HG03442 (cell line): ENCODE data around the gene ARIH2.
A peak's percentile ranks its signal among the peaks of the same experiment; 100 is the strongest.
"Not testable (repeated sequence)": the region's sequence is repeated elsewhere in the genome, so short reads cannot be mapped to it uniquely, and the experiment has no call there.

Experiments
- ATAC-seq: cut with Tn5 transposase; IDR thresholded peaks from one replicate; pipeline ENCODE4 v1.9.1; 2021; ENCODE audit warnings: mild to moderate bottlenecking, moderate library complexity; ENCODE audit not compliant: unreplicated experiment

Gene ARIH2

GRCh38 chr3:48918388-48919214, at the start of gene ARIH2:
ARIH2 (plus strand) TSS chr3:48918842; CDS start chr3:48927559, 8,717 bp downstream.
- ATAC-seq, result peak; percentile 73

GRCh38 chr3:48877671-48878070, 41.0 kb upstream of the ARIH2 start:
- no peak for ATAC-seq

GRCh38 chr3:48879307-48879993, 39.2 kb upstream of the ARIH2 start:
- no peak for ATAC-seq

GRCh38 chr3:48879994-48880377, 38.7 kb upstream of the ARIH2 start:
- no peak for ATAC-seq

GRCh38 chr3:48881006-48881405, 37.6 kb upstream of the ARIH2 start:
- no peak for ATAC-seq

- no peak for ATAC-seq
Observed at GRCh38 chr3:48881652-48882114, 37.0 kb upstream of the ARIH2 start.

GRCh38 chr3:48885753-48886152, 32.9 kb upstream of the ARIH2 start:
- ATAC-seq, result no peak

GRCh38 chr3:48891606-48892005, 27.0 kb upstream of the ARIH2 start:
- ATAC-seq, result no peak

GRCh38 chr3:48894516-48894915, 24.1 kb upstream of the ARIH2 start:
- ATAC-seq, result no peak

- no peak for ATAC-seq
Observed at GRCh38 chr3:48896936-48897335, 21.7 kb upstream of the ARIH2 start.

GRCh38 chr3:48897460-48898376, 20.9 kb upstream of the ARIH2 start:
- no peak for ATAC-seq

- peak; percentile 94 for ATAC-seq
Observed at GRCh38 chr3:48898383-48899234, 20.0 kb upstream of the ARIH2 start, which contains the start of gene SLC25A20. SLC25A20 (minus strand) TSS chr3:48898882; CDS start chr3:48898794, 88 bp downstream.

GRCh38 chr3:48899273-48899672, 19.4 kb upstream of the ARIH2 start:
- no peak for ATAC-seq

GRCh38 chr3:48907026-48907425, 11.6 kb upstream of the ARIH2 start:
- not testable (repeated sequence) for ATAC-seq

GRCh38 chr3:48915296-48915695, 3.3 kb upstream of the ARIH2 start:
- ATAC-seq, result no peak

GRCh38 chr3:48919215-48920138, 835 bp downstream of the ARIH2 start:
- peak; percentile 12 for ATAC-seq

- ATAC-seq, result no peak
Observed at GRCh38 chr3:48926425-48927392, 8.1 kb downstream of the ARIH2 start.

- ATAC-seq, result no peak
Observed at GRCh38 chr3:48927928-48928327, 9.3 kb downstream of the ARIH2 start.
